NT2/D1 (cell line): ENCODE results near the gene RASGEF1B.

Source experiments
- YY1 ChIP-seq: IDR thresholded peaks from 2 replicates; pipeline ENCODE4 v1.6.1; 2011; ENCODE audit not compliant: insufficient read length, insufficient read depth
- ZNF274 ChIP-seq: IDR thresholded peaks from 2 replicates; pipeline ENCODE4 v1.6.1; 2011; ENCODE audit warnings: mild to moderate bottlenecking, low read depth, low read length

DNA sequence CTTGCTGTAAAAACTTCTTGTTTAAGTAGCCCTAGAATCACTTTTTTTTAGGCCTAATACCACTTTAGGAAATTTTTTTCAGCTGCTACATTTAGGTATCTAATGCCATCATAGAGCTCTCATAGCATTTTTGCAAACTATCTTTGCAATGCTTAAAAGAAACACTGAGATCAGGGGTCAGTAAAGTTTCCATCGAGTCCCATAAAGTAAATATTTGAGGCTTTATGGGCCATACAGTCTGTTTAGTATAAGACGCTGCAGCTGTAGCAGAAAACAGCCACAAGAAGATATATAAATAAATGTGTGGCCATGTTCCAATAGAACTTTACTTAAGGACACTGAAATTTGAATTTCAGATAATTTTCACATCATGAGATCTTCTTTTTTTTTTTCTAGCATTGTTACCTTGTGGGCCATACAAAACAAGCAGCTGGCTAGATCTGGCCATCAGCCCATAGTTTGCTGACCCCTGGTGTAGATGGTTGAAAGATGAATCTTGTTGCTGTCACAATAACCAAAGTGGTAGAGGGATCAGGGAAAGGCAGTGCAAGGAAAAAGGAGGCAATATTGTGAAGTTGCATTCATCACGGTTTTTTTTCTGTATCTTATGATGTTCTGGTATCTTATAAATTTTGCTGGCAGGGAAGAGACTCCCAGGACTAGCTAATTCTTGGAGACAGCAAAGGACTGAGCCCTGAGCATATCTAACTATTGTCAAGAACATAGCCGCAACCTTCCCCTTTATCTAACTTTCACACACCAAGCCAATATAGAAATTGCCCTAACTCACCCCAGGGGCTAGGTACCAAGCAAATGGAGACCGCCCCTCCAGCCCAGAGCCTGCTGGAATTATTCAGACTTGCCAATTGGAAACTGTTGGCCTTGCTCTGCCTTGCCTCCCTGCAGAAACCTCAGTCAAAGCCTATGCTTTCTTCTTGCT is 46.6 kb downstream of the RASGEF1B start:
- TF ChIP-seq ZNF274 (no peak), YY1 (no peak)
